Activated CD4-positive, alpha-beta T cell treated with anti-CD3 and anti-CD28 coated beads for 4 hours (primary cell): Measurements from ENCODE around the gene LAMC2.

Source experiments
- DNase-seq, 2 donors: peaks; one replicate each; pipeline ENCODE4 v3.0.0-alpha.2; 2020

Gene LAMC2

GRCh38 chr1:183289051-183289496, 103.0 kb downstream of the LAMC2 start:
- DNase-seq = no peak

GRCh38 chr1:183290628-183291027, 104.6 kb downstream of the LAMC2 start:
- no peak for DNase-seq

GRCh38 chr1:183291216-183291762, 105.2 kb downstream of the LAMC2 start:
- DNase-seq = no peak

GRCh38 chr1:183291802-183292514, 105.9 kb downstream of the LAMC2 start:
- no peak for DNase-seq

GRCh38 chr1:183293241-183293640, 107.2 kb downstream of the LAMC2 start:
- no peak for DNase-seq

- DNase-seq = no peak
Observed at GRCh38 chr1:183293876-183294275, 107.8 kb downstream of the LAMC2 start.
